ENCODE results near the gene DISP2.

The DISP2 gene

GRCh38 chr15:40344631-40345120, 13.3 kb upstream of the DISP2 start:
- DNase-seq = peak; percentile 65

DNA sequence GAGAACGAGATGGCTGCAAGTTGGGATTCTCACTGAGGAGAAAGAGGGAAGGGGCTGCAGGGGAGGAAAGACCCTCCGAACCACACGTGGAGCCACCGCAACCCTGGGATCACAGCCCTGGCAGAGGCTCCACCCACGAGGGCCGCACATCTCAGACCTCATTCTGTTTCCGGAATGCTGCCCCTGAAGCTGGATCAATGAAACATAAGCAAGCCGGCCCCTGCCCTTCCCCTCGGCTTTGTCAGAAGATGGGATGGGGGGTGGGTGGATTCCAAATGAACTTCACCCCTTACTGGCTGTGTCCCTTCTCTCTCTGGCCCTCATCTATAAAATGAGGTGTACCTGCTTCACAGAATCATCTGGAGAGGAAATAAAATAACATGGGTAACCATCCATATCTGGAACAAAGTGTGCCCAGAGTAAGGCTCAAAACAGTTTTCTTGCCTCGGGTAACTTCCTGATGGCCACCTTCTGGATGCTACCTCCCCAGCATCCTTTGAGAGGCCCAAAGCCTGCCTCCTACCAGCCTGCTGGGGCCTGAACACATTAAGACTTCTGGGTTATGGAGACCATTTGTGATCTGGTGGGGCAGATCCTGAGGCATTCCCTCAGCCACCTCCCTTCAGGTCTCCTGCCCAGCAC, 12.7 kb upstream of the DISP2 start:
- DNase-seq = no peak

- DNase-seq = no peak
Measured at GRCh38 chr15:40345867-40346578, 12.0 kb upstream of the DISP2 start.

- no peak for DNase-seq
Measured at GRCh38 chr15:40346579-40347558, 11.2 kb upstream of the DISP2 start.

DNA sequence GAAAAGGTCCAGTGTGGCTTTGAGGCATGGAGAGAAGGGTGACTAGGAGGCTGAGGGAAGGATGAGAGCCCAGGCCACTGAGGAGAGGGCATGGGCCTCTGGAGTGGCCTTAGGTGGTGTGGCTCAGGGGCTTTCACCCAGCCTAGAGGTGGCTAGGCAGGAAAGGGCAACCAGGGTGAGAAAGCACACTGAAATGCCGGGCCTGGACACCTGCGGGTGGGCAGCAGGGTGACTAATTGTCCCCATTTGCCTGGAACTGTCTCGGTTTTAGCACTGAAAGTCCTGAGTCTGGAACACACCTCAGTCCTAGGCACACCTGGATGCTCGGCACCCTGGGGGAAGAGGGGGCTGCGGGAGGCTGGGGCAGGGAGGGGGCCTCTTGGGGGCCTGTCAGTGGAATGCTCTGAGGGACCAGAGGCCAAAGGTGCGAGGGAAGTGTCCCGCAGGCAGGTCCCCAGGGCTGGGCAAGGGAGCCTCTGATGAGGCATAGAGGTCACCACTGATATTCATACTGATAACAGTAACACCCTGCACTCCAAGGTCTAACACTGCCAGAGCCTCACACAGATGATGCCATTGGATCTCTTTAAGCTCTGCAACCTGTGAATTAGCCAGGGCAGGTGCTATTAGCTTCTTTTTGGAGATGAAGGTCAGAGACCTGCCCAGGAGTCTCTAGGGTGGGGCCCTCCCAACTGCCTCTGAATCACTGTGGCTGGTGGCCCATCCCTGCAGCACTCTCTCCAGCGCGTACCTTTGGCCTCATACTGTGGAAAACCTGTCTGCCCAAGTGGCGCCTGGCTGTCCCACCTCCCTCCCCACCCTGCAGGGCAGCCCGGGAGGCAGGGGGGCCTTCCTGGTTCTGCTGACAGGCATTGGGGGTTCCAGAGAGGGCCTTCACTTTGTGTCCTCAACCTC, 10.2 kb upstream of the DISP2 start:
- no peak for DNase-seq

DNA sequence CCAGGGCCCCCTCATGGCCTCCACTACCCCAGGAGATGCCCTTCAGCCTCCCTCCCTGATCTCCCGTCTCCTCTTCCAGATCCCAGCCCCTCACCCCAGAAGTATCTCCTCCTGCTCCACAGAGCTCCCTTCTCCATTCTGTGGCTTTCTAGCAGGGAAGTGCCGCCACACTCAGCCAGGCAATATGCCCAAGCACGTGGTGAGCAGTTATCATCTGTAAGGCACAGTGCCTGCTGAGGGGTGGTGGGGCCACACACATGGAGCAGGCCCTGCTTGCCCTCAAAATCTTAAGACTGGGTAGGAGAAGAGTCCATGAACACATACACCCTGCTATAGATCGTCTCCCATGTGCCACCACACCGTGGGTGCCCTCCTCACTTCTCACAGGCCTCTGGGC, 9.5 kb upstream of the DISP2 start:
- no peak for DNase-seq

DNA sequence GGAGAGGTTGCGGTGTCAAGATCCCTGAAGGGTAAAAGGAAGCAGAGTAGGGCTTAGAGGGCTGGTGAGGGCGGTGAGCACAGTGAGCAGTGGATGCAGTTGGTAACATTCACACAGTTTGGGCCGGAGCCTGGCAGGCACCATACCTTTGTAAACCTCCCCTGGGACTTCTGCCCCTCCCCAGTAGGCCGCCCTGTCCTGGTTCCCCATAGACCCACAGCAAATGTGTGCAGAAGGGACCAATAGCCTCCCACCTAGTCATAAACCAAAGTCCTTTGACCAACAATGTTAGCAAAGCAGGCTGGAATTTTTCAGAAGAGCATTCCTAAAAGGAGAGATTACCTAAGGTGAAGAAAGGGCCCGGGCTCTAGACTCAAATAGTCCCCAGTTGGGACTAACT, 8.9 kb upstream of the DISP2 start:
- DNase-seq = no peak

- no peak for DNase-seq
Measured at GRCh38 chr15:40352281-40352901, 5.6 kb upstream of the DISP2 start.

- DNase-seq = no peak
Measured at GRCh38 chr15:40353697-40354096, 4.3 kb upstream of the DISP2 start.

- peak; percentile 16 for DNase-seq
Measured at GRCh38 chr15:40354408-40355171, 3.4 kb upstream of the DISP2 start.

GRCh38 chr15:40355976-40356585, 1.9 kb upstream of the DISP2 start:
- no peak for DNase-seq

- DNase-seq = no peak
Measured at GRCh38 chr15:40357246-40357645, 773 bp upstream of the DISP2 start.

- no peak for DNase-seq
Measured at GRCh38 chr15:40358471-40359353, 693 bp downstream of the DISP2 start.

DNA sequence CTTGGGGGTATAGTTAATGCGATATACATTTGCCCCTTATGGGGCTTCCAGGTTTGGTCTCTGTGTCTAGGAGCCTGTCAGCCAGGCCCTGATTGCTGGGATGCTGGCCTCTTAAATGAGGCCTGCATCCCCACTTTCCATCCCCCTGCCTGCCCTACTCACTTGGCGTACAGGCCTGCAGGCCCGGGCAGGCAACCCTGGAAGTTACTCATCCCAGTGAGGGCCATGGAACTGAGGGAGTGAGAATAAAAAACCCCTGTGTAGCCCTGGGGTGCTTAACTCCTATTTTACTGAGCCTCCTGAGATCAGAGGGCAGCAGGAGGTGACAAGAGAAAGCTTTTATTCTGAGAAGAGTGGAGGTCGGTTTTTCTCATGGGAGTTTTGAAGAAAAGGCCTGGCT, 2.0 kb downstream of the DISP2 start:
- DNase-seq = no peak

GRCh38 chr15:40361640-40362039, 3.6 kb downstream of the DISP2 start:
- no peak for DNase-seq

- DNase-seq = no peak
Measured at GRCh38 chr15:40363611-40364010, 5.6 kb downstream of the DISP2 start.

GRCh38 chr15:40364251-40364650, 6.2 kb downstream of the DISP2 start:
- DNase-seq = no peak

DNA sequence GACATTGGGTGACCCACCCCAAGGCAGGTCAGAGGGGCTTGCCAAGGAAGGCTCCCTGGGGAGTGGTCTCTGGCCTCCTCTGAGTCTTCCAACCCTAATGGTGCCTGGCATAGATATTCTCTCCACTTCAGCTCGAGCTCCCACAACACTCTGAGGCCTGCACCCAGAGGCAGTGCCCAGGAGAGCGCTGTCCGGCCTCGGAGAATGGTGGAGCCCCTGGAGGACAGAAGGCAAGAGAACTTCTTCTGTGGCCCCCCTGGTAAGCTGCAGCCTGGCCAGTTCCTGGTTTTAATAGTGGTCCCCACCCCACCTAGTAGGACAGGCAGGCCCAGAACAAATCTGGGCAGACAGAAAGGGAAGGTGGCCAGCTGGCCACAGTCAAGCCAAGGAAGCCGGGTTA, 7.0 kb downstream of the DISP2 start:
- no peak for DNase-seq

GRCh38 chr15:40365624-40366456, 7.8 kb downstream of the DISP2 start:
- DNase-seq = no peak
